Measurements from ENCODE around the gene TAS2R46. TPM values are rescaled to one million over a fixed set of nuclear protein-coding genes. Genes with fewer than 3 reads are reported as not detected.
"Not testable (repeated sequence)": the region's sequence is repeated elsewhere in the genome, so short reads cannot be mapped to it uniquely, and the experiment has no call there.

The TAS2R46 gene
- total RNA-seq, 1 experiment from 2014 or later = 0.95 TPM

DNA sequence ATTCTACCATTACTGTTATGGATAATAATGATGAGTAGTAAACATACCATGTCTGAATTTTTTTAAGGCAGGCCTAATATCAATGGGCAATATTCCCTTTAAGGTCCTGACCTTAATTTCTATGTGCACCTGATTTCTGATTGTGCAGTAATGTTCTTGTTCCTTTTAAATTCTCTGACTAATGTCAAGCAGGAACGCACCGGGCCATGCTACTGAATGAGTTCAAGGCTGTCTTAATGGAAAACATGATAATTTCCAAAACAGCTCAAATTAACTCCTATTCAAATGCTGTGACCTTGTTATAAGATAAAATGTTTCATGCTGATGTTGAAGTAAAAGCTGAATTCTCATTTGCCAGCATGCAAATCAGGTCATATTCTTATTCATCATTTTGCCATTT, 6.8 kb downstream of the TAS2R46 start:
- in situ Hi-C loops (cut with HindIII; ENCODE audit: low pct_unique_long_range_greater_than_20kb, low sequenced_read_pairs) = no loop called here
- DNase-seq (ENCODE audit: low read depth, low spot score) = no peak

GRCh38 chr12:11049806-11050531, 12.1 kb downstream of the TAS2R46 start:
- DNase-seq (ENCODE audit: low read depth, low spot score); in situ Hi-C loops (cut with HindIII; ENCODE audit: low pct_unique_long_range_greater_than_20kb, low sequenced_read_pairs): not testable (repeated sequence)

GRCh38 chr12:11041366-11041765, 20.7 kb downstream of the TAS2R46 start:
- in situ Hi-C loops (cut with HindIII; ENCODE audit: low pct_unique_long_range_greater_than_20kb, low sequenced_read_pairs); DNase-seq (ENCODE audit: low read depth, low spot score): not testable (repeated sequence)

- DNase-seq (ENCODE audit: low read depth, low spot score) = no peak
- in situ Hi-C loops (cut with HindIII; ENCODE audit: low pct_unique_long_range_greater_than_20kb, low sequenced_read_pairs) = no loop called here
Measured at GRCh38 chr12:11040162-11040561, 21.9 kb downstream of the TAS2R46 start.

DNA sequence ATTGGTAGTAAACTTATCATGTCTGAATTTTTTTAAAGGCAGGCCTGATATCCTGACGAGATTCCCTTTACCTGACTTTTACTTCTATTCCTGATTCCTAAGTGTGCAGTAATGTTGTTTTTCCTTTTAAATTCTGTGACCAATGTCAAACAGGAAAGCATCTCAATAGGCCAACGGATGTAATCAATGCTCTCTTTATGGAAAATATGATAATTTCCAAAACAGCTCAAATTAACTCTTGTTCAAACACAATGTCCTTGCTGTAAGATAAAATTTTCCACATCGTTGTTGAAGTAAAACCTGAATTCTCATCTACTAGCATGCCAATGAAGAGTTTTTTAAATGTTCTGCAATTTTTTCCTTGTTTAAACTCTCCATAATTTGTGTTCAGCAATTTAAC, 22.9 kb downstream of the TAS2R46 start:
- in situ Hi-C loops (cut with HindIII; ENCODE audit: low pct_unique_long_range_greater_than_20kb, low sequenced_read_pairs) = no loop called here
- DNase-seq (ENCODE audit: low read depth, low spot score) = no peak

- DNase-seq (ENCODE audit: low read depth, low spot score); in situ Hi-C loops (cut with HindIII; ENCODE audit: low pct_unique_long_range_greater_than_20kb, low sequenced_read_pairs): not testable (repeated sequence)
Measured at GRCh38 chr12:11033959-11034358, 28.1 kb downstream of the TAS2R46 start.

DNA sequence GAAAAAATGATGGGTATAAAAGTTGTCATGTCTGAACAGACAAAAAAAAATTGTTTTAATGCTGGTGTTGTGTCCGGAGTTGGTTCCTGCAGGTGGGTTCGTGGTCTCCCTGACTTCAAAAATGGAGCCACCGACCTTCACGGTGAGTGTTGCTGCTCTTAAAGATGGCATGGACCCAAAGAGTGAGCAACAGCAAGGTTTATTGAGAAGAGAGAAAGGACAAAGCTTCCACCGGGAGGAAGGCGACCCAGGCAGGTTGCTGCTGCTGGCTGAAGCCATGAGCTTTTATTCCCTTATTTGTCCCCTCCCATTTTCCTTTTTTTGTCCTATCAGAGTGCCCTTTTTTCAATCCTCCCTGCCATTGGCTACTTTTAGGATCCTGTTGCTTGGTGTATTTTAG, 30.8 kb downstream of the TAS2R46 start, which contains the start of gene TAS2R31:
TAS2R31 (minus strand) TSS at position 101 of the 400 bp plus-strand sequence; CDS start at position 29, 72 bp downstream.
- DNase-seq (ENCODE audit: low read depth, low spot score) = no peak
- in situ Hi-C loops (cut with HindIII; ENCODE audit: low pct_unique_long_range_greater_than_20kb, low sequenced_read_pairs) = no loop called here

DNA sequence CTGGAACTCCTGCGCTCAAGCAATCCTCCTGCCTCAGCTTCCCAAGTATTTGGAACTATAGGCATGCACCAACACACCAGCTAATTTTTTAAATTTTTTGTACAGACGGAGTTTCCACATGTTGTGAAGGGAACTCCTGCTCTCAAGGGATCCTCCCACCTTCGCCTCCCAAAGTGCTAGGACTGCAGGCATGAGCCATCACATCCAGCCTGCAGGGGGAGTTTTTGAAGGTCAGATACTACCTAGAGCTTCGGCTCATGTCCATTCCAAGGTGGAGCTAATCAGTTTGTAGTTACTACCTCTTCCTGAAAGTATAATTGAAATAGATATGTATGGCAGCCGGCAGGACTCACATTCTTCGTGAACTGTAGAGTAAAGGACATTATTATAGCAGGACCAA, 36.0 kb downstream of the TAS2R46 start:
- peak; percentile 55 for DNase-seq (ENCODE audit: low read depth, low spot score)
- in situ Hi-C loops (cut with HindIII; ENCODE audit: low pct_unique_long_range_greater_than_20kb, low sequenced_read_pairs) = no loop called here

GRCh38 chr12:11023387-11023786, 38.7 kb downstream of the TAS2R46 start:
- in situ Hi-C loops (cut with HindIII; ENCODE audit: low pct_unique_long_range_greater_than_20kb, low sequenced_read_pairs) = no loop called here
- DNase-seq (ENCODE audit: low read depth, low spot score) = no peak

GRCh38 chr12:11022520-11022919, 39.6 kb downstream of the TAS2R46 start, which contains the start of gene TAS2R19:
Gene TAS2R19, minus strand, starts transcription at chr12:11022620. Its CDS starts 49 bp downstream, at chr12:11022571.
- in situ Hi-C loops (cut with HindIII; ENCODE audit: low pct_unique_long_range_greater_than_20kb, low sequenced_read_pairs) = no loop called here
- no peak for DNase-seq (ENCODE audit: low read depth, low spot score)

GRCh38 chr12:11016937-11017336, 45.2 kb downstream of the TAS2R46 start:
- DNase-seq (ENCODE audit: low read depth, low spot score) = peak; percentile 78
- in situ Hi-C loops (cut with HindIII; ENCODE audit: low pct_unique_long_range_greater_than_20kb, low sequenced_read_pairs) = no loop called here

DNA sequence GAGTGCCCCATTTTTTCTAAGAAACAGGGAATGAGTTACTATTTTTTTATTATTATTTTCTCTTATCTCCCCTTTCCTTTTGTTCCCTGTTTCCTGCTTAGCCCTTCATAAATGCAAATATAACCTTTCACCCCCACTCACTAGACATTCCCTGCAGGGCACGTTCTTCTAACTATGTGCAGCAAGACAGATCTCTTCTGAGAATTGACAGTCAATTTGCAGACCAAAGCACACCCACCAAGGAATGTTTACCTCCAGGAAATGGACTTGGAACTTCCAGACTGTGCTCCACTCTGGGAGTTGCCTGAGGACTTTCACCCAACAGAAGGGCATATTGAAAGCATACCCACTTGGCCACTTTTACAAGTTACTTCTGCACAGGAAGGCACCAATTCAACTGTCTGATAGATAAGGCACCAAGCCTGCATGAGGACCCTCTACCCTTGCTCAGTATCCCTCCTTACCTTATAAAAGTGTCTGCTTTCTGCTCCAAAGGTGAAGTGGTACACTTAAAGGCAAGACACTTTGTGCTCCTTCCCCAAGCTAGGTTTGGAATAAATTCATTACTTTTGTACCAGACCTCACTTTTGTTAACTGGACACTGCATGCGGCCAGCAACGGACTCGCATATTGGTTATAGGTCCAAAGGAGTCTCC, 46.2 kb downstream of the TAS2R46 start:
- peak; percentile 10 for DNase-seq (ENCODE audit: low read depth, low spot score)
- in situ Hi-C loops (cut with HindIII; ENCODE audit: low pct_unique_long_range_greater_than_20kb, low sequenced_read_pairs) = no loop called here

DNA sequence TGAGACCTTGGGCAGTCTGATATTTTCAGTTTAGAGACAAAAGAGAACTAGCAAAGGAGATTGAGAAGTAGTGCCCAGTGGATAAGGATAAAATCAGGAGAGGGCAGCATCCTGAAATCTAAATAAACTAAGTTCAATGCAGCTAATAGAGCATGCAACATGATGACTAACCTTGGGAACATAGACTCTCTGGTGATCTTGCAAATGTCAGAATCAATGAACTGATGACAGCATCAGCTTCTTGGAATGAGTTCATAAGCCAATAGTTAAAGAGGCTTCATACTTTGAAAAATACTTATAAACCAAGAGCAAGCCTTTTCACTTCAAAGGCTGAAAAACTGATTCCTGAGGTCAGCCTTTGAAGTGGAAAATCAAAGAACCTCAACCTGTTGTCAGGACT, 47.9 kb downstream of the TAS2R46 start:
- DNase-seq (ENCODE audit: low read depth, low spot score) = no peak
- in situ Hi-C loops (cut with HindIII; ENCODE audit: low pct_unique_long_range_greater_than_20kb, low sequenced_read_pairs) = no loop called here

Small RNA genes within 50 kb of the gene (small RNA-seq; reads per million reads assigned to genes)
- gene AC018630.1 = 0 reads per million in 2 experiments

Other genes starting within 250 kb of the TAS2R46 start
- 0.13 and 0.98 TPM in 2 replicates for gene TAS2R10, start 235.9 kb downstream of the TAS2R46 start, total RNA-seq (2014; rRNA removed; shearing (Covaris generic))
- gene PRR4, start 212.8 kb downstream of the TAS2R46 start, total RNA-seq (2014; rRNA removed; shearing (Covaris generic)) = 3.2 and 4.6 TPM in 2 replicates
- gene PRH1, start 178.0 kb downstream of the TAS2R46 start, total RNA-seq (2014; rRNA removed; shearing (Covaris generic)) = 8.8 and 11.5 TPM in 2 replicates
- 0.18 TPM in 1 of 2 replicates, not detected in the other for gene TAS2R13, start 152.7 kb downstream of the TAS2R46 start, total RNA-seq (2014; rRNA removed; shearing (Covaris generic))
- gene PRH2, start 133.1 kb downstream of the TAS2R46 start, total RNA-seq (2014; rRNA removed; shearing (Covaris generic)) = 0.26 TPM in 1 of 2 replicates, not detected in the other
- 1.6 and 1.8 TPM in 2 replicates for gene TAS2R14, start 123.0 kb downstream of the TAS2R46 start, total RNA-seq (2014; rRNA removed; shearing (Covaris generic))
- gene TAS2R50, start 75.4 kb downstream of the TAS2R46 start, total RNA-seq (2014; rRNA removed; shearing (Covaris generic)) = 1.3 TPM in 1 of 2 replicates, not detected in the other
- 1.1 and 1.3 TPM in 2 replicates for gene TAS2R20, start 64.0 kb downstream of the TAS2R46 start, total RNA-seq (2014; rRNA removed; shearing (Covaris generic))
- gene TAS2R19, start 39.7 kb downstream of the TAS2R46 start, total RNA-seq (2014; rRNA removed; shearing (Covaris generic)) = 0.32 and 0.55 TPM in 2 replicates
- 0.98 and 1.7 TPM in 2 replicates for gene TAS2R31, start 30.9 kb downstream of the TAS2R46 start, total RNA-seq (2014; rRNA removed; shearing (Covaris generic))
- gene TAS2R43, start 30.0 kb upstream of the TAS2R46 start, total RNA-seq (2014; rRNA removed; shearing (Covaris generic)) = 0.42 and 0.51 TPM in 2 replicates
- gene TAS2R30, start 72.3 kb upstream of the TAS2R46 start, total RNA-seq (2014; rRNA removed; shearing (Covaris generic)) = 0.74 and 0.75 TPM in 2 replicates
- 10.6 and 11.3 TPM in 2 replicates for gene SMIM10L1, start 108.9 kb upstream of the TAS2R46 start, total RNA-seq (2014; rRNA removed; shearing (Covaris generic))
- gene TAS2R42, start 124.6 kb upstream of the TAS2R46 start, total RNA-seq (2014; rRNA removed; shearing (Covaris generic)) = not detected in 2 replicates
- not detected in 2 replicates for gene PRB3, start 207.4 kb upstream of the TAS2R46 start, total RNA-seq (2014; rRNA removed; shearing (Covaris generic))
- gene PRB4, start 248.1 kb upstream of the TAS2R46 start, total RNA-seq (2014; rRNA removed; shearing (Covaris generic)) = not detected in 2 replicates